DMS114 treated with DMSO at 0.1 percent for 48 hours (cell line): ENCODE results near the gene POPDC3.
"Not testable (repeated sequence)": the region's sequence is repeated elsewhere in the genome, so short reads cannot be mapped to it uniquely, and the experiment has no call there.

ENCODE experiments used
- DNase-seq: peaks from one replicate; lab custom pipeline; 2025; ENCODE audit not compliant: unreplicated experiment; lab: John Stamatoyannopoulos, UW

The POPDC3 gene

DNA sequence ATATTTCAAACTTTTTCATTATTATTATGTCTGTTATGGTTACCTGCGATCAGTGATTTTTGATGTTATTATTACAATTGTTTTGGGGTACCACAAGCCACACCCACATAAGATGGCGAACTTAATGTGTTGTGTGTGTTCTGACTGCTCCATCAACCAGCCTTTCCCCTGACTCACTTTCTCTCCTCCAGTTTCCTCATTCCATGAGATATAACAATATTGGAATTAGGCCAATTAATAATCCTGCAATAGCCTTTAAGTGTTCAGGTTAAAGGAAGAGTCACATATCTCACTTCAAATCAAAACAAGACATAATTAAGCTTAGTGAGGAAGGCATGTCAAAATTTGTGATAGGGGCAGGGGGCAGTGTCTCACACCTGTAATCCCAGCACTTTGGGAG lies 16.3 kb upstream of the POPDC3 start:
- DNase-seq: no peak

GRCh38 chr6:105194591-105194990 lies 14.8 kb upstream of the POPDC3 start:
- DNase-seq: no peak

DNA sequence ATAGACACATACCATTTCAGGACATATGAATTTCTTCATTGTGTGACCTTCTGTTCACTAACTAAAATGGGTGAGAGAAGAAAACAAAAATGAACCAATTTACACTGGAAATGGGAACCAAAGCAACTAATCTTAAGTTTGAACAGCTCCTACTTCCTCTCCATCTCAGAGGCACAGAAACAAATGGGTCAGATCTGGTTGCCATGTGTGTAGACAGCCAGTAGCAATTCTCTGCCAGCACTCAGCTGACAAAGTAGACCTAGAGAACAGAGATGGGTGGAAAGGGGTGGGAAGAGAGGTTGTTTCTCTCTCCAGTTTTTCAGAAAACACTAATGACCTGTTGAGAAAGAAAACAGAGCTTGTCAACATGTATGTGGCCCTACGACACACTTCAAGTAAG lies 14.3 kb upstream of the POPDC3 start:
- no peak for DNase-seq

GRCh38 chr6:105193647-105194046 lies 13.8 kb upstream of the POPDC3 start:
- DNase-seq: no peak

DNA sequence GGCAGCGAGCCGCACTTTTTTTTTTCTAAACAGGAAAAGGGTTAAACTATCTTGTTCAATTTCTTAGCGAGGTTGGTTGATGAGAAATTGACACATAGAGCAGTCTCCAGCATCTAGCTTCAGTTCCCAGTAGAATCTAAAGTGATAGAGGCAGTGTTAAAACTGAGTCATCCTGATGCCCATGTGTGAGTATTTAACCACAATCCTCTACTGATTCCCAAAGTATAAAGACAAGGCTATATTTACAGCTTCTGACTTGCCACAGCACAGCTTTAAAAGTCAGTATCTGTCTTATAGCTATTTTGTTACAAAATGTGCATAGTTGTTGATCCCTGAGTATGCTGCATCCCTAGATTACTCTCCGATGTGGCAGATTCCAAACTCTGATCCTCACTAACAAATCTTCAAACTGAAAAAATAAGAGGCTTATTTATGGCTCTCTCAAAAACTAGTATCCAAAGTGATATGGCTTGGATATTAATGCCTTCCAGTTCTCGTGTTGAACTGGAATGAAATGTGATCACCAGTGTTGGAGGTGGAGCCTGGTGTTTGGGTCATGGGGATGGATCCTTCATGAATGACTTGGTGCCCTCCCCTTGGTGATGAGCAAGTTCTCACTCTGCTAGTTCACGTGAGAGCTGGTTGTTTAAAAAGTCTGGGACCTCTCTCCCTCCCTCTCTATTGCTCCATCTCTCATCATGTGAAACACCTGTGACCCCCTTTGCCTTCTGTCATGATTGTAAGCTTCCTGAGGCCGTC lies 13.1 kb upstream of the POPDC3 start:
- no peak for DNase-seq

DNA sequence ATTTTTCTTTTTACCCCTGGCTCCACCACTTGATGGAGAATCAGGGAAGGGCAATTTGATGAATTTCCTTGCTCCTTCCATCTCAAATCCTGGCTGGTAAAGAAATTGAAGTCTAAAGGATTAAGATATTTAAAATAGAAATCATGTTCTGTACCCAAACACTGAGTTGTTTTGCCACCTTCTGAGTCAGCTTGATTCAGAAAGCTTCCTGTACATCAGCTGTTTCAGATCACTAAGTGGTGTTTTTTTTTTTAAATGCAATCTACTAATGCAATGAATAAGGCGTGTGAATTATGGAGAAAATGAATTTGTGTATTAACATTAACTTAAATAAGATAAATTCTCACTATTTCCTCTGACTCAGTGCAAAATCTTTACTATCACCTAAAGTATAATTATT lies 11.5 kb upstream of the POPDC3 start:
- no peak for DNase-seq

DNA sequence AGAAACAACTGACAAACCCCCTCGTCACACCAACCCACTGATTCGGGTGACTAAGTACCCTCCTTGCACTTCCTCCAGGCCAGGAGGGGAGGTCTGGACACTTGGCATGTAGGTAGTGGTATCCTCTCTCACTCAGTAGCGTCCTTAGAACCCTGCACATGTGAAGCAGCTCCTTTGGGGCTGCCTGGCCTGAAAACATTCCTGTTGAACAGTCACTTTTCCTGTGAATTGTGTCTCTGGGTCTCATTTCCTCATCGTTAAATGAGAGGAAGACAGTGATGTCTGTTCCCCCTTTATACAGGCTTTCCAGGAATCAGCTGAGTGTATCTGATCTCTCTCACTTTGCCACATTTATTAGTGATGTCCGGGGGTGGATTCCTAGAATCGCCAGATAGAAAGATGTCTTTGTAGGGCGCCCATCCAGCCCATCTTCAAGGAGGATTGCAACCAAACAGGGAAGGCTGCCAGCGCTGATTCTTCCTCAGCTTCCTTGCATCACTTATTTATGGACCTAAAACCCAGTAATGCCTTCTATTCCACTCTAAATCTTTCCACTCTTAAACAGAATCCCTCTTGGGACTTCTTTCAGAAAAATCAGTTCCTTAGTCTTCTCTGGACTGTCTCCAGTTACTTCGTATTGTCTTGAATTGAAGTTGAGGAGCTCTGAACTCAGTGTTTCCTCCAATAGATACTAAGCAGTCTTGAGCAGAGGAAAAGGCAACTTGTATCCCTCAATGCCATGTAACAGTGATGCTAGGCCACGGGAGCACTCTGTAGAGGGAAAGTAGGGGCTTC lies 9.4 kb upstream of the POPDC3 start:
- DNase-seq: no peak

DNA sequence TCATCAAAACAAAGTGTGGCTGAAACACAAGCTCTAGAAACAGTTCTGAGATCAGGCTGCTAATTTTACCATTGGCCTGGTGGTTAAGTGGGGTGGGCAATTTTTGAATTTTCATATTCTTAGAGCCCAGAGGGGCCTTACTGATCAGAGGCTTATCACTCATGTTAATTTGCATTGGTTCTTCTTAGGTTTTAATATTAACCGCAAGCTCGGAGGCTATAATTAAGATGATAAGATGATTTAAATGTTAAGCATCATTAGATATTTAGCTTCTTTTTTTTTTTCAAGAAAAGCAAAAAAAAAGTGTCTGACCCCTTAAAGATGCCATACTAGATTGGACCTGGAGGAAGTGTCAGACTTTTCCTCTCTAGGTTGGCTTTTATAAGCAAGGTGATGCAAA lies 8.4 kb upstream of the POPDC3 start:
- DNase-seq: no peak

DNA sequence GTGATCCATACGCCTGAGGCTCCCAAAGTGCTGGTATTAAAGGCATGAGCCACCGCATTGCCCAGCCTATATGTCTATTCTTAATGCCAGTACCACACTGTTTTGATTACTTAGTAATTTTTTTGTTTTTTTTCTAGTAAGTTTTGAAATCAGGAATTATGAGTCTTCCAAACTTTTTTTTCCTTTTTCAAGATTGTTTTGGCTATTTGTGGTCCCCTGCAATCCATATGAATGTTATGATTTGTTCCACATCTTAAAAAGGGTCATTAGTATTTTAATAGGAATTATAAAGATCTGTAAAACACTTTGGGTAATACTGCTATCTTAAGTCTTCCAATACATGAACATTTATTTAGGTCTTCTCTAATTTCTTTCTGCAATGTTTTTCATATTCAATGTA lies 6.8 kb upstream of the POPDC3 start:
- DNase-seq: no peak

GRCh38 chr6:105184921-105185320 lies 5.1 kb upstream of the POPDC3 start:
- DNase-seq: no peak

DNA sequence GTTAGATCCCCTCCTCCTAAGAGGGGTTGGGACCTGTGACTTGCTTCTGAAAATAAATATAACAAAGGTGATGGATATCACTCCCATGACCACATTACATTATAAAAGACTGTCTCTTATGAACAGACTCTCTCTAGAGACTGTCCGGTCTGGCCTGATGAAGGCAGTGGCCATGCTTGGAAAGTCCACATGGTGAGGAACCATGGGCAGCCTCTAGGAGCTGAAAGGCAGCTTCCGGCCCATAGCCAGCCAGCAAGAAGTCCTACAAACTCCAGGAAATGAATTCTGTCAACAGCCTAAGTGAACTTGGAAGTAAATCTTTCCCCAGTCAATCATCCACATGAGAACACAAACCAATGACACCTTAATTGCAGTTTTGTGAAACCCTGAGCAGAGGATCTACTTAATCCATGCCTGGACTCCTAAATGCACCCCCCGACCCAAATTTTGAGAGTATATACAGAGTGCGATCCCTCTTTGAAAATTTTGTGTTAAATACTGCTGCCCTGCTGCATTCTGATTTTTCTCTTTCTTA lies 2.2 kb upstream of the POPDC3 start:
- DNase-seq: no peak

- no peak for DNase-seq
Measured at GRCh38 chr6:105178636-105179035, 1.2 kb downstream of the POPDC3 start.

DNA sequence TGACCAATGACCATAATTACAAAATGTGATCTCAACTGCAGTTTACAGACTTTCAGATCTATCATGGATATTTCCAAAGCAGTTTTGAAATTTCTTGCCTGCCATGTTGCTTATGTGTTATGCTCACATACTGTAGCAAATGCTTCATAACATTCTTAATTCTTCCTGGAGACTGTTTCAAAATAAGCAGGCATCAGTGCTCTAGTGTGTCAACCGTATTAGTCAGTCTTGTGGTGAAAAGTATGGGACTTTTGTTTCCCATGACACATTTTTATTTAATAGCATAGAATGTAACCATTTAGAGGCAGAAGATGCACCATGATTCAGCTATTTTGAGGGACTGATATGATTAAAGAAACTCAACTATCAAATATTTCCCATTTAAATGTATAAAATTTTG lies 1.7 kb downstream of the POPDC3 start:
- no peak for DNase-seq

- DNase-seq: no peak
Measured at GRCh38 chr6:105177556-105177955, 2.3 kb downstream of the POPDC3 start.

DNA sequence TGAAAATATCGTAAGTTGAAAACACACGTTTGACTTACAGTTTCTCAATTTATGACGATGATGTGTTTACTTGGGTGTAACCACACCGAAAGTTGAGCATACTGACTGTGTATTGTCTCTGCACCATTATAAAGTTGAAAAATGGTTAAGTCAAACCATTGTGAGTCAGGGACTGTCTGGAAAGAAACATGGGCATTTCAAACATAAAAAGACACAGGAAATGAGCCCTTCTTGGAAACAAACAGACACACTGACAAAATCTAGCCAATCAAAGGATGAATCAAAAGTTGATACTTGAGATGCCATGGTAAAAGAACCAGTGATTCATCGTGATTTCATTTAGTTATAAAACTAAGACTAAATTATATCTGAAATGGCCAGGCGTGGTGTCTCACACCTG lies 5.3 kb downstream of the POPDC3 start:
- DNase-seq: no peak

GRCh38 chr6:105172515-105172914 lies 7.3 kb downstream of the POPDC3 start:
- not testable (repeated sequence) for DNase-seq

DNA sequence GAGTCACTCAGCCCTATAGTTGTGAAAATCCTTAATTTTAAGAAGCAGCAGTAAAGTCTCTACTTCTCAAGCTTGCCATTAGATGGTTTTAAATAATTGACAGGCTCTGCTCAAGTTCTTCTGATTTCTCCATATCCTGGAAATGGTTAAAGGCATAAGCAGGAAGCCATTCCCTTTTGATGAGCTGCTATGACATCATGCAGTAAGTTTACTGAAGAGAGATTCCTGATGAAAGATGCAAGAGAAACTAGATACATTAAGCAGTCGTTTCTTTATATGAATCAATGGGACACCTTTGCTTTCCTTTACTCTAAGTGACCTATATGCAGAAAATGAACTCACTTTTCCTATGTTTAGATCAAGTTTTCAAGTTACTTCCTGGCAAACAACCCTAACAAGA lies 9.8 kb downstream of the POPDC3 start:
- no peak for DNase-seq

DNA sequence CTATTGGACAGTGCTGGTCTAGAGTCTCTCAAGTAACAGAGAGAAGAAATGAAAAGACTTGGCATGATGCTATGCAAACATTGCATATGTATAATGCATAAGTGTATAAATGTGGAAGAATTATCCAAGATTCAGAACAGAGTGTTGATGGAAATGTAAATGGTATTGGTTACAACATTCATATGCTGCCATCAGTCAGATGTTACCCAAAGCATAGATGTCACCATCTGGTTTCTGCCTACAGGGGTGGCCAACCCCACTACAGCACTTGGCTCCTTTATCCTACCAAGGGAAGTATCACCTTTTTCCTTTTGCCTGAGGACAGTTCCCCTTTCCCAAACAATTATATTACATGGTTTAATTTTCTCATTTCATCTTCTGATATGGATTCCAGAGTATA lies 11.9 kb downstream of the POPDC3 start:
- DNase-seq: no peak

DNA sequence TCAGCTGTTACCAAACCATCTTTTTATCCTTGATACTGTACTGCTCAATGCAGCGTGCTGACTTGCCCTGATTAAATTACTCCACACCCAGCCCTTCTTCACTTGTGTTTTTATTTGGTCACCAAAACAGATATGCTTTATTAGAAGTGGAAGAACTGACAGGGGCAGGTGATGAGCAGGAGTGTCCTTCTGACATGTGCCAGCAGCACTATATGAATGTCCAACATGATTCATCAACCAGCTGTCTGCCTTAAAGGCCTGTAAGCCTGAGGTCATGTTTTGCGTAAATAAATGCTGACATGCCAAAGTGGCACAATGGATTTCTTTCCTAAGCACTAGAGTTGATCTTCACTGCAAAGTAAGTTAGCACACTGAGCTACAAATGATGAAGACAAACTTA lies 15.4 kb downstream of the POPDC3 start:
- DNase-seq: no peak

- DNase-seq: no peak
Measured at GRCh38 chr6:105163183-105163582, 16.6 kb downstream of the POPDC3 start.

GRCh38 chr6:105162377-105162776 lies 17.4 kb downstream of the POPDC3 start:
- no peak for DNase-seq

- DNase-seq: no peak
Measured at GRCh38 chr6:105161421-105161820, 18.4 kb downstream of the POPDC3 start.
